Measurements from ENCODE around the gene CAMK1D.

The CAMK1D gene

GRCh38 chr10:12445701-12446334 is 96.5 kb downstream of the CAMK1D start (continued):
- TF ChIP-seq ZBTB6 (tag by site-specific recombination; IDR thresholded peaks at IDR 0.05): no peak
- 0 out of 2 replicates have a peak, but pooled peaks have one; percentile 2 for TF ChIP-seq ZNF654 (tag by site-specific recombination; IDR thresholded peaks at IDR 0.05; ENCODE audit: low read depth)
- TF ChIP-seq CTCF (tag by site-specific recombination; IDR thresholded peaks at IDR 0.05): no peak
- no peak for TF ChIP-seq ZNF423 (tag by site-specific recombination; IDR thresholded peaks at IDR 0.05)

DNA sequence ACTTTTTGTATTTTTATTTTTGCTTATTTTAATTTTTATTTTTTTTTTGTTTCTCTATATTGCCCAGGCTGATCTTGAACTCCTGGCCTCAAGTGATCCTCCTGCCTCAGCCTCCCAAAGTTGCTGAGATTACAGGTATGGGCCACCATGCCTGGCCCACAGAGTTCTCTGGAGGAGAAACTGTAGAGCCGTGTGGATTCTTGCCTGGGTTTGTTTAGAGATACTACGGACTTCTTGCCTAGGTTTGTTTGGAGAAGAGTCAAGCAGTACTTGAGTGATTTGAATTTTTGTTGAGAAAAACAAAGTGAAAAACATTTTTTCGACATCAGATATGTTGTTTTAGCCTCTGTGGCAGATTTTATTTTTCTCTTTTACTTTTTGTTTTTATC is 99.0 kb downstream of the CAMK1D start:
- POLR2A ChIA-PET: no interaction called here

GRCh38 chr10:12448729-12449391 is 99.5 kb downstream of the CAMK1D start:
- Histone ChIP-seq H3K4me3 (ENCODE audit: low read depth, low read length) (no peak overlapping the region), H3K36me3 (ENCODE audit: control insufficient read depth in 2 of 2, insufficient read depth in 1 of 2, low read length in 2 of 2) (no peaks in the 10 kb centered on the region), H3K4me1 (ENCODE audit: control insufficient read depth, insufficient read depth, low read length) (peaks cover 21% of the 10 kb centered on the region), H3K27ac (ENCODE audit: extremely low read depth, low read depth, low read length) (peak overlapping the region; percentile 18), H3K9me3 (ENCODE audit: control insufficient read depth, insufficient read depth, low read depth, low read length) (no peaks in the 10 kb centered on the region)
- POLR2A ChIA-PET: interaction anchor here (0.9 kb wide), 1 partner anchor 116 kb away, joined by 4 read pairs; no protein-coding TSS in a partner anchor
- CTCF ChIA-PET: no interaction called here
- TF ChIP-seq SALL2 (tag by site-specific recombination; IDR thresholded peaks at IDR 0.05; ENCODE audit: borderline replicate concordance): no peak
- peak; percentile 89 for TF ChIP-seq GLI2 (tag by site-specific recombination; IDR thresholded peaks at IDR 0.05; ENCODE audit: borderline replicate concordance, low read depth)
- TF ChIP-seq PBX3 (CRISPR knock-in tag; IDR thresholded peaks at IDR 0.05): no peak
- TF ChIP-seq ZNF530 (tag by site-specific recombination; IDR thresholded peaks at IDR 0.05; ENCODE audit: low read depth): no peak
- TF ChIP-seq ZNF561 (tag by site-specific recombination; IDR thresholded peaks at IDR 0.05; ENCODE audit: borderline replicate concordance): no peak
- TF ChIP-seq KLF9 (tag by site-specific recombination; IDR thresholded peaks at IDR 0.05; ENCODE audit: low read depth): peak; percentile 43
- TF ChIP-seq ZNF211 (tag by site-specific recombination; IDR thresholded peaks at IDR 0.05; ENCODE audit: low read depth): no peak
- no peak for TF ChIP-seq ZNF155 (tag by site-specific recombination; IDR thresholded peaks at IDR 0.05)
- peak; percentile 85; the same call in 1 of the 2 replicates for TF ChIP-seq ZBTB1 (tag by site-specific recombination; IDR thresholded peaks at IDR 0.05)
- TF ChIP-seq ZNF214 (tag by site-specific recombination; IDR thresholded peaks at IDR 0.05; ENCODE audit: borderline replicate concordance): no peak
- TF ChIP-seq ZNF433 (tag by site-specific recombination; IDR thresholded peaks at IDR 0.05; ENCODE audit: low read depth): no peak
- no peak for TF ChIP-seq ZNF529 (tag by site-specific recombination; IDR thresholded peaks at IDR 0.05; ENCODE audit: insufficient replicate concordance)
- TF ChIP-seq ZNF391 (tag by site-specific recombination; IDR thresholded peaks at IDR 0.05; ENCODE audit: borderline replicate concordance, low read depth): no peak; the same call in 1 of the 2 replicates
- TF ChIP-seq SP3 (tag by site-specific recombination; IDR thresholded peaks at IDR 0.05): peak; percentile 61
- no peak for TF ChIP-seq REPIN1 (tag by site-specific recombination; IDR thresholded peaks at IDR 0.05; ENCODE audit: low read depth)
- TF ChIP-seq, protein P1, sequence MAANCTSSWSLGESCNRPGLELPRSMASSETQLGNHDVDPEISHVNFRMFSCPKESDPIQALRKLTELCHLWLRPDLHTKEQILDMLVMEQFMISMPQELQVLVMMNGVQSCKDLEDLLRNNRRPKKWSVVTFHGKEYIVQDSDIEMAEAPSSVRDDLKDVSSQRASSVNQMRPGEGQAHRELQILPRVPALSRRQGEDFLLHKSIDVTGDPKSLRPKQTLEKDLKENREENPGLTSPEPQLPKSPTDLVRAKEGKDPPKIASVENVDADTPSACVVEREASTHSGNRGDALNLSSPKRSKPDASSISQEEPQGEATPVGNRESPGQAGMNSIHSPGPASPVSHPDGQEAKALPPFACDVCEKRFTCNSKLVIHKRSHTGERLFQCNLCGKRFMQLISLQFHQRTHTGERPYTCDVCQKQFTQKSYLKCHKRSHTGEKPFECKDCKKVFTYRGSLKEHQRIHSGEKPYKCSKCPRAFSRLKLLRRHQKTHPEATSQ (tag by site-specific recombination; IDR thresholded peaks at IDR 0.05): no peak
- TF ChIP-seq, protein P2, sequence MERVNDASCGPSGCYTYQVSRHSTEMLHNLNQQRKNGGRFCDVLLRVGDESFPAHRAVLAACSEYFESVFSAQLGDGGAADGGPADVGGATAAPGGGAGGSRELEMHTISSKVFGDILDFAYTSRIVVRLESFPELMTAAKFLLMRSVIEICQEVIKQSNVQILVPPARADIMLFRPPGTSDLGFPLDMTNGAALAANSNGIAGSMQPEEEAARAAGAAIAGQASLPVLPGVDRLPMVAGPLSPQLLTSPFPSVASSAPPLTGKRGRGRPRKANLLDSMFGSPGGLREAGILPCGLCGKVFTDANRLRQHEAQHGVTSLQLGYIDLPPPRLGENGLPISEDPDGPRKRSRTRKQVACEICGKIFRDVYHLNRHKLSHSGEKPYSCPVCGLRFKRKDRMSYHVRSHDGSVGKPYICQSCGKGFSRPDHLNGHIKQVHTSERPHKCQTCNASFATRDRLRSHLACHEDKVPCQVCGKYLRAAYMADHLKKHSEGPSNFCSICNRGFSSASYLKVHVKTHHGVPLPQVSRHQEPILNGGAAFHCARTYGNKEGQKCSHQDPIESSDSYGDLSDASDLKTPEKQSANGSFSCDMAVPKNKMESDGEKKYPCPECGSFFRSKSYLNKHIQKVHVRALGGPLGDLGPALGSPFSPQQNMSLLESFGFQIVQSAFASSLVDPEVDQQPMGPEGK (tag by site-specific recombination; IDR thresholded peaks at IDR 0.05): peak; percentile 57
- TF ChIP-seq ZNF138 (tag by site-specific recombination; IDR thresholded peaks at IDR 0.05; ENCODE audit: borderline replicate concordance): no peak
- TF ChIP-seq ZSCAN23 (tag by site-specific recombination; IDR thresholded peaks at IDR 0.05): peak; percentile 96
- TF ChIP-seq ZNF140 (tag by site-specific recombination; IDR thresholded peaks at IDR 0.05): no peak

More for the DNA sequence above, 99.0 kb downstream of the CAMK1D start:
- Histone ChIP-seq H3K27ac (ENCODE audit: extremely low read depth, low read depth, low read length) (peak overlapping the region; percentile 18; the same call in 1 of the 2 replicates), H3K4me1 (ENCODE audit: control insufficient read depth, insufficient read depth, low read length) (peaks cover 21% of the 10 kb centered on the region), H3K9me3 (ENCODE audit: control insufficient read depth, insufficient read depth, low read depth, low read length) (no peaks in the 10 kb centered on the region), H3K4me3 (ENCODE audit: low read depth, low read length) (no peak overlapping the region), H3K36me3 (ENCODE audit: control insufficient read depth in 2 of 2, insufficient read depth in 1 of 2, low read length in 2 of 2) (no peaks in the 10 kb centered on the region)
- TF ChIP-seq FEZF1 (tag by site-specific recombination; IDR thresholded peaks at IDR 0.05) (no peak), ZNF169 (tag by site-specific recombination; IDR thresholded peaks at IDR 0.05) (no peak), ZNF335 (tag by site-specific recombination; conservative IDR thresholded peaks at IDR 0.05) (peak; percentile 47)
- CTCF ChIA-PET: no interaction called here

Data from HEK293 (cell line).